HCT116 (cell line): ENCODE measurements around the gene NHERF2. TPM values are rescaled to one million over a fixed set of nuclear protein-coding genes. Genes with fewer than 3 reads are reported as not detected.
A peak's percentile ranks its signal among the peaks of the same experiment; 100 is the strongest.

Experiments
- ATAC-seq: fragments of 200-7000 bp; cut with Tn5 transposase; 2 replicates; pipeline ENCODE4 v1.9.1; 2020; ENCODE audit warnings: mild to moderate bottlenecking, moderate library complexity
- BruUV-seq: library from RNA; stranded (reverse); fragments of 400-500 nt; replicated peaks from 2 replicates; lab custom pipeline; 2021; lab: Mats Ljungman, UMichigan
- CTCF ChIA-PET: fragments of 300-600 bp; sonication (Branson Sonifier 250); formaldehyde crosslinking; loops from one replicate; lab custom pipeline; 2021; ENCODE audit warnings: antibody characterized with exemption; lab: Charles Lee
- POLR2A ChIA-PET: fragments of 300-600, 350-600 bp; sonication (Branson Sonifier 250); formaldehyde crosslinking; loops from one replicate; lab custom pipeline; 2021; ENCODE audit warnings: antibody characterized with exemption; lab: Charles Lee
- RAD21 ChIA-PET, 2 experiments: fragments of 300-600 bp; sonication (Branson Sonifier 250); formaldehyde crosslinking; loops; one replicate each; lab custom pipeline; 2023; ENCODE audit warnings: low total read pairs in 2 of 2; ENCODE audit not compliant: uncharacterized antibody in 2 of 2, unreplicated experiment in 2 of 2, low non-redundant PET in 1 of 2; lab: Charles Lee
- DNase-seq: peaks from one replicate; pipeline ENCODE4 v3.0.0-alpha.2; 2010; ENCODE audit warnings: low read depth, low spot score
- H2AFZ ChIP-seq: fragments of 200-600 bp; shearing (Covaris generic), sonication (generic); 2 replicates; pipeline ENCODE4 v1.6.1; 2017; ENCODE audit warnings: low read depth, mixed run types, mixed read lengths, antibody characterized with exemption, low read length; ENCODE audit not compliant: poor library complexity, severe bottlenecking
- H3K27ac ChIP-seq: 2 replicates; pipeline ENCODE4 v1.5.1; 2012; ENCODE audit warnings: low read depth, low read length
- H3K27me3 ChIP-seq: fragments of 200-600 bp; sonication (generic); 2 replicates; pipeline ENCODE4 v1.6.1; 2016; ENCODE audit warnings: mixed run types, low read length, mixed read lengths; ENCODE audit not compliant: insufficient read depth
- H3K36me3 ChIP-seq, 2 experiments: fragments of 200-500 bp in 1 of 2; fragments of 200-600 bp in 1 of 2; sonication (Bioruptor generic) in 1 of 2; sonication (generic) in 1 of 2; 2 replicates each; pipeline versions ENCODE4 v1.5.1 to v1.6.1; 2014 to 2016; ENCODE audit warnings: low read length in 2 of 2, inconsistent platforms in 1 of 2, mixed read lengths in 1 of 2, mixed run types in 1 of 2; ENCODE audit not compliant: insufficient read depth in 2 of 2, control insufficient read depth in 1 of 2
- H3K4me1 ChIP-seq, 2 experiments: fragments of 200-600 bp in 1 of 2; sonication (generic) in 1 of 2; 2 replicates each; pipeline versions ENCODE4 v1.5.1 to v1.6.1; 2012 to 2017; ENCODE audit warnings: low read length in 2 of 2, inconsistent platforms in 1 of 2, mild to moderate bottlenecking in 1 of 2, mixed read lengths in 1 of 2, mixed run types in 1 of 2, moderate library complexity in 1 of 2; ENCODE audit not compliant: insufficient read depth in 2 of 2, control insufficient read depth in 1 of 2
- H3K4me2 ChIP-seq: fragments of 200-600 bp; sonication (generic); 2 replicates; pipeline ENCODE4 v1.6.1; 2017; ENCODE audit warnings: mixed run types, low read length, mixed read lengths
- H3K4me3 ChIP-seq, 2 experiments: fragments of 200-600 bp in 1 of 2; sonication (generic) in 1 of 2; replicated peaks in 1 of 2; 2 replicates each; pipeline ENCODE4 v1.5.1; 2011 to 2016; ENCODE audit warnings: low read length in 2 of 2, control low read depth in 1 of 2, low read depth in 1 of 2, mild to moderate bottlenecking in 1 of 2, mixed read lengths in 1 of 2, mixed run types in 1 of 2
- H3K79me2 ChIP-seq: fragments of 200-600 bp; sonication (generic); 2 replicates; pipeline ENCODE4 v1.6.1; 2017; ENCODE audit warnings: mild to moderate bottlenecking, mixed run types, low read length, moderate library complexity, mixed read lengths; ENCODE audit not compliant: insufficient read depth
- H3K9ac ChIP-seq: fragments of 200-600 bp; sonication (generic); 2 replicates; pipeline ENCODE4 v1.6.1; 2016; ENCODE audit warnings: low read length, mixed read lengths
- H3K9me2 ChIP-seq: fragments of 200-600 bp; sonication (generic), shearing (Covaris generic); 2 replicates; pipeline ENCODE4 v1.6.1; 2017; ENCODE audit warnings: mixed run types, mild to moderate bottlenecking, moderate library complexity; ENCODE audit not compliant: insufficient read depth
- H3K9me3 ChIP-seq, 2 experiments: fragments of 200-500 bp in 1 of 2; fragments of 200-600 bp in 1 of 2; sonication (Bioruptor generic) in 1 of 2; sonication (generic) in 1 of 2; 2 replicates each; pipeline ENCODE4 v1.6.1; 2014 to 2017; ENCODE audit warnings: low read length in 2 of 2, mixed read lengths in 2 of 2, inconsistent platforms in 1 of 2, low read depth in 1 of 2, mild to moderate bottlenecking in 1 of 2, mixed run types in 1 of 2, moderate library complexity in 1 of 2; ENCODE audit not compliant: control insufficient read depth in 1 of 2, insufficient read depth in 1 of 2
- H4K20me1 ChIP-seq: fragments of 200-600 bp; sonication (generic), shearing (Covaris generic); 2 replicates; pipeline ENCODE4 v1.6.1; 2017; ENCODE audit warnings: mixed run types, mild to moderate bottlenecking, moderate library complexity; ENCODE audit not compliant: insufficient read depth
- CBX3 ChIP-seq: IDR thresholded peaks from 2 replicates; pipeline ENCODE4 v1.6.1; 2012; ENCODE audit warnings: low read depth
- EGR1 ChIP-seq: IDR thresholded peaks from 2 replicates; pipeline ENCODE4 v1.6.1; 2012; ENCODE audit warnings: low read depth
- ELF1 ChIP-seq: IDR thresholded peaks from 2 replicates; pipeline ENCODE4 v1.6.1; 2012; ENCODE audit warnings: low read depth, borderline replicate concordance
- EZH2 ChIP-seq: fragments of 200-600 bp; sonication (generic); IDR thresholded peaks from 2 replicates; pipeline ENCODE4 v1.6.1; 2017; ENCODE audit warnings: antibody characterized with exemption, mixed run types
- POLR2AphosphoS5 ChIP-seq: IDR thresholded peaks from 2 replicates; pipeline ENCODE4 v1.6.1; 2011; ENCODE audit warnings: mild to moderate bottlenecking, low read depth, low read length, moderate library complexity
- TCF7L2 ChIP-seq: IDR thresholded peaks from 2 replicates; pipeline ENCODE4 v1.7.0; 2011; ENCODE audit warnings: borderline replicate concordance, inconsistent platforms; ENCODE audit not compliant: insufficient read depth, insufficient read length; ENCODE audit errors: extremely low read depth
- ZBTB33 ChIP-seq: IDR thresholded peaks from 2 replicates; pipeline ENCODE4 v1.6.1; 2011; ENCODE audit warnings: mild to moderate bottlenecking, low read length, moderate library complexity; ENCODE audit not compliant: insufficient replicate concordance; ENCODE audit errors: extremely low read depth
- ZFX ChIP-seq: fragments of 450-650 bp; IDR thresholded peaks from 2 replicates; pipeline ENCODE4 v1.6.1; 2017
- intact Hi-C: fragments of 100-400 bp; cut with micrococcal nuclease; formaldehyde crosslinking; loops from 2 replicates; pipeline ENCODE4 v1.10.0; 2022
- total RNA-seq: library from RNA; stranded (reverse); gene quantifications from one replicate; pipeline ENCODE4 v1.2.1, GENCODE V29; 2021; ENCODE audit not compliant: unreplicated experiment

The NHERF2 gene
- total RNA-seq, 1 experiment from 2014 or later, result 58.4 TPM

- TF ChIP-seq ZBTB33, result peak; percentile 50
- TF ChIP-seq ZFX, result peak; percentile 48; the same call in 1 of the 2 replicates
- no peak for TF ChIP-seq TCF7L2
- no peak for TF ChIP-seq CBX3
- TF ChIP-seq EGR1, result no peak
- TF ChIP-seq ELF1, result no peak
- TF ChIP-seq, all 23 proteins: peak for 5
Observed at GRCh38 chr16:1979271-1980029, 47.3 kb upstream of the NHERF2 start (continued).

- no peaks in the 10 kb centered on the region for H4K20me1 ChIP-seq
- POLR2A ChIA-PET, result interaction anchor here (1.5 to 12.5 kb wide), 4 partner anchors 10 to 175 kb away, joined by 5 to 104 read pairs (median 10); partner anchors contain the start of genes NDUFB10, RNF151, RPS2 and TRAF7
- H3K9me2 ChIP-seq, result no peaks in the 10 kb centered on the region
- no peak overlapping the region for H2AFZ ChIP-seq
- CTCF ChIA-PET, result interaction anchor here (1.7 kb wide), 1 partner anchor 160 kb away, joined by 8 read pairs; no protein-coding TSS in a partner anchor
- TF ChIP-seq POLR2AphosphoS5, result peak; percentile 18; the same call in 1 of the 2 replicates
- TF ChIP-seq EZH2, result no peak
- TF ChIP-seq ZBTB33, result no peak
- RAD21 ChIA-PET, result no interaction called here
- peaks cover 0 to 27% of the 10 kb centered on the region in 2 experiments; a peak in 2 of 4 replicates for H3K36me3 ChIP-seq
- no peak for DNase-seq
- BruUV-seq, result no TSS peak
- H3K27ac ChIP-seq, result peak overlapping the region; percentile 88
- peaks cover 43 to 69% of the 10 kb centered on the region in 2 experiments for H3K4me1 ChIP-seq
- no peaks in the 10 kb centered on the region for H3K27me3 ChIP-seq
- peak overlapping the region; percentile 60 to 65 for H3K4me3 ChIP-seq
- H3K9ac ChIP-seq, result peak overlapping the region; percentile 84
- intact Hi-C loops, result no loop called here
- peak; percentile 5 for ATAC-seq
- peaks cover 10% of the 10 kb centered on the region for H3K79me2 ChIP-seq
- peak overlapping the region; percentile 97 for H3K4me2 ChIP-seq
- H3K9me3 ChIP-seq, result no peaks in the 10 kb centered on the region
Observed at GRCh38 chr16:1980030-1980769, 46.5 kb upstream of the NHERF2 start.
